HG02973 (cell line): ENCODE results near the gene NEURL1B.
"Not testable (repeated sequence)": the region's sequence is repeated elsewhere in the genome, so short reads cannot be mapped to it uniquely, and the experiment has no call there.

Experiments
- ATAC-seq: cut with Tn5 transposase; IDR thresholded peaks from one replicate; pipeline ENCODE4 v1.9.1; 2021; ENCODE audit warnings: moderate library complexity; ENCODE audit not compliant: unreplicated experiment

NEURL1B gene, protein sequence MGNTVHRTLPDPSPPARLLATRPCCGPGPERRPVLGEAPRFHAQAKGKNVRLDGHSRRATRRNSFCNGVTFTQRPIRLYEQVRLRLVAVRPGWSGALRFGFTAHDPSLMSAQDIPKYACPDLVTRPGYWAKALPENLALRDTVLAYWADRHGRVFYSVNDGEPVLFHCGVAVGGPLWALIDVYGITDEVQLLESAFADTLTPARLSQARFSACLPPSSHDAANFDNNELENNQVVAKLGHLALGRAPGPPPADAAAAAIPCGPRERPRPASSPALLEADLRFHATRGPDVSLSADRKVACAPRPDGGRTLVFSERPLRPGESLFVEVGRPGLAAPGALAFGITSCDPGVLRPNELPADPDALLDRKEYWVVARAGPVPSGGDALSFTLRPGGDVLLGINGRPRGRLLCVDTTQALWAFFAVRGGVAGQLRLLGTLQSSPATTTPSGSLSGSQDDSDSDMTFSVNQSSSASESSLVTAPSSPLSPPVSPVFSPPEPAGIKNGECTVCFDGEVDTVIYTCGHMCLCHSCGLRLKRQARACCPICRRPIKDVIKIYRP

DNA sequence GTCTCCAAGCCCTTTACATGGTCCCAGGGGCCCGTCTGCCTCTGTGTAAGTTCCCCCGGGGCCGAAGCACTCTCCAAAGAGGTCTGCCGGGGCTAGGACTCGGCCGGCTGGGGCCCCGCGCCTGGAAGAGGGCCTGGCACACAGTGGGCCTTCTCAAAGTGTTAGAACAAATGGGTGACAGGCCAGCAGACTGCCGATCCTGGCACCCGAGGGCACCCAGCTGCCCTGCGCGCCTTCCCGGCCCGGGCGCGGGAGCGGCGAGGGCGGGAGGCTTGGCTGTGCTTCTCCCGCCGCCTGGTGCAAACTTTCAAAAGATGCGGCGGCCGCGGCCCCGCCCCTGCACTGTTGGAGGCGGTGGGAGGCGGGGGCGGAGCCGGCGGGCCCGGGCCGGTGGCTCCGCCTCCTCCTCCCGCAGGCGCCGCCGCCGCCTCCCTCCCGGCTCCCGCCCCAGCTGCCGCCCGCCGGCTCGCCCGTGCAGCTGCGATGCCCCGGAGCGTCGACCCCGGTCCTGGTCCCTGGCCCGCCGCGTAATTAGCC, at the start of gene NEURL1B:
NEURL1B (plus strand) TSS at position 442 of the 537 bp plus-strand sequence. CDS start 144 bp downstream, outside the sequence.
- peak; percentile 49 for ATAC-seq

DNA sequence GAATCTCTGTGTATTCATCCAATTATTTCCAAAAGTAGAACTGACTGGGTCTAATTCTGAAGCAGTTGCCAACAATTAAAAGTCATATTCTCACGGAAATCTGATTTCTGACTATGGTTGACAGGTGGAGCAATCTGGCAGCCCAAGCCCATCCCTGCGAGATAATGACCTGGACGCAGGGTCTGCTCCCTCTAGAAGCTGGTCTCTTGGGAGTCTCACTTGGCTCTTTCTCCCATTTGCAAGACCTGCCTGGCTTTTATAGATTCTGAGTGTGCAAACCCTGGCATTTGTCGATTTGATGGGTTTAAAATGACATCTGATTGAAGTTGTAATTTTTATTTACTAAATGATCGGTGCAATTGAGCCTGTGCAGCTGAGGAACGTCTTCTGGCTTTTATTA, 49.4 kb upstream of the NEURL1B start:
- ATAC-seq, result no peak

DNA sequence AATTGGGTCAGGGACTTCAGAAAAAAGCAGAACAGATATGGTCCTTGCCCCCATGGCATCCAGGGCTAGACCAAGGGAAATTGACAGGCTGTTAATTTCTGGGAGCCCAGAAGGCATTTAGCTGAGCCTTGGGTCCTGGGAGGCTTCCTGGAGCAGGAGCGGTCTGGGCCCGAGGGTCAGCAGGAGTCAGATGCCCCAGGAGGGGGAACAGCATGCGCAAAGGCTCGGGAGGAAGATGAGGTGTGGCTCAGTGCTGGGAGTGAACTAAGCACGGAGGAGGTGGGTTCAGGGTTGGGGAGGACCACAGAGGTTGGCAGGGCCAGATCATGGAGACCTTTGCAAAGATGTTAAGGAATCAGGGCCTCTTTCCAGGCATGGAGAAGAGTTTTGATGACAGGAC, 48.2 kb upstream of the NEURL1B start:
- no peak for ATAC-seq

DNA sequence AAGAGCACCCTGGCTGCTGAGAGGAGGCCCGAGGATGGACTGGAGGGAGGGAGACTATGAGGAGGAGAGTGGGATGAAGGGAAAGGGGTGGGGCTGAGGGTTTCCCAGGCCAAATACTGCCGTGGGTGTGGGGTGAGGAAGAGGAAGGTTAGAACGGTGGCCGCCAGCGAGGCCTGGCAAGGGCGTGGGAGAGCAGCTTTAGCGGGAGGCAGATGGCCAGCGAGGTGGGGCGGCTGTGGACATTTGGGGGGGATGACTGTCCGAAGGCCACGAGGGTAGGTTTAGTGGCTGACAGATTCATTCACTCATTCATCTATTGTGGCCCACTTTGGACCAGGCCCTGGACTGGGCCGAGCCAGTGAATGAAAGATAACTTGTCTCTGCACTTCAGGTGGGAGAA, 47.8 kb upstream of the NEURL1B start:
- ATAC-seq, result no peak

DNA sequence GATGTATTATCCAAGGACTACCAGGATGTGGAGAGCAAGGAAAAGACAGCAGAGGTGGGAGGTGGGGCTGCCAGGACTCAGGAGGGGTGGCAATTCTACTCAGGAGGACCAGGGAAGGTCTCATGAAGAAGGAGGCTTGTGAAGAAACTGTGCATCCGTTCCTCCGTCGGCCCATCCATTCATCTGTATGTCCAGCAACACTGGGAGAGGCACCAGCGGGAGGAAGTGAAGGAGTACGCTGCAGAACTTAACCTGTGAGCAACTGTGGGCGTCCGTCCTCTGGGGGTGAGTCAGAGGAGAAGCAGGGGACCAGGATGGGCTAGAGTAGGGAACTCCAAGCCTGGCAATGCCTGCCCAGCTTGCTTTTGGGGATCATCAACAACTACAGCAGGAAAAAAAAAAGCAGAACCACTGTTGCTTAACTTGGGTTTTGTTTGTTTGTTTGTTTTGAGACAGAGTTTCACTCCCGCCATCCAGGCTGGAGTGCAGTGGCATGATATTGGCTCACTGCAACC, 47.3 kb upstream of the NEURL1B start:
- ATAC-seq, result no peak

DNA sequence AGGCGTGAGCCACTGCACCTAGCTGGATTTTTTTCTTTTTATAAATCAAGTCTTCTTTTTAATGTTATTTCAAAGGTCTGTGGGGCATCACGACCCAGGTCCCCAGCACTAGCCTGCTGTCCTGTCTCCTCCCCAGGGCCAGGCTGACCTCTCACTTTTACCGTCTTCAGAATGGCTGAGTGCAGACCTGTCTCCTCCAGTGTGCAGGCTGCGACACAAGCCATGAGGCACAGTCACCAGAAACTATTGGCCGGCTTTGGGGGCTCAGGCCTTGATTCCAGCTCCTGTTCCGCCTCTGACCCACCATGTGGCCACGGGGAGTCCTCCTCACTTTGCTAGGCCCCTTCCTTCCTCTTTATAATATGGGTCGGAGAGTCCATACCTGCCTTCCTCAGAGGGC, 46.6 kb upstream of the NEURL1B start:
- ATAC-seq, result no peak

DNA sequence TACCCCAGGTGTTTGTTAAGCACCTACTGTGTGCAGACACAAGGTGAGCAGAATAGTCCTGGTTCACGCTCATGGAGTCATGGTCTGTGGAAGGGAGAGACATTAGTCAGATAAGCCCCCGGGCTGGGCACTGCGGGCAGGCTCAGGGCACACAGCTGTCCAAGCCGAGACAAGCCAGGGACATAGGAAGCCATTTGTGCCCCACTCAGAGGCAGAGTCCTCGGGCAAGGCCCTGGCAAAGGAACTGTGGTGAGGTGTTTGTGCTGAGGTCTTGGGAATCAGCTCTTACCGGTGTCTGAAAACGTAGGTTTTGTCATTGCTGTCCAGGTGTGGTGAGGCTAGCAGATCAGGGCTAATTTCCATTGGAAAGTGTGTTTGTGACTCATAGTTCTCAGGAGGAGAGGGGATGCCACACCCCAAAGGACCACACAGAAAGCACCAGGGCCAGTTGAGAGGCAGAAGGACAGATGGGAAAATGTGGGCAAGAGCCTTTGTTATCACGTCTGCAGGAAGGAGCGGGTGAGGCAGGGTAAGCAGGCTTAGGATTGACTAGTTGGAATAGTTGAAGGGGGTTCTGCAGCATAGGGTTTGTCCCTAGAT, 46.1 kb upstream of the NEURL1B start:
- no peak for ATAC-seq

DNA sequence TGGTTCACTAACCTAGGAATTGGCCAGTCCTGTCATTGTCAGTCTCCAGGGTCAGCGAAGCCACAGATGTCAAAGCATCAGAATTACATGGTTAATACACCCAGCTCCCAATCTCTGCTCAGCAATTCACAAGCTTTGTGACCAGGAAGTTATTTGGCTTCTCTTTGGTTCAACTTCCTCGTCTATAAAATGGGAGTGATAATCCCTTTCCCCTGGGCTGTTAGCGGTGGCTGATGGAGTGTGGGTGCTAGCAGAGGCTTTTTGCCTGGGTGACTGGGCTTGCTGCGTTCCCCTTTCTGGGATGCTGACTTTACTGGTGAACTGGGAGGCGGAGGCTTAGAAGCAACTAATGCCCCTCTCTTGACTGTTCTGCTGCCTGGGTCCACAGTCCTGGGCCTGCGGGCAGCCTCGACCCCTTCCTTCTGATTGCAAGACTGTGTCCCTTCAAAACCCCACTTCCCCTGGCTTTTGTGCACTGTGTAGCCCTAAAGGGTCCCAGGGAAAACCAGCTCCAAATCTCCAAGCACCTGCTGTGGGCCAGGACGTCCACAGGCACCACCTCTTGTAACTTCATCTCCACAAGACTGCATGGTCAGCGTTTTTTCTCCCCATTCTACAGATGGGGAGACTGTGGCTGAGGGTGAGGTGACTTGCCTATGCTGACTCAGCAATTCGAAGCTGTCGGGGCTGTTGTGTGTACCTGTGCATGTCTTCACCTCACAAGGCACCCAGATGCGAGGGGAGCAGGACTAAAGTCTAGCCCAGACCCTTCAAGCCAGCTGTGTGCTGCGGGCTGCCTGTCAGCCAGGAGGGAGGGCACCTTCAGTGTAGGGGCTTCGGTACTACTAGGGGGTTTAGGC, 45.2 kb upstream of the NEURL1B start:
- ATAC-seq, result no peak

DNA sequence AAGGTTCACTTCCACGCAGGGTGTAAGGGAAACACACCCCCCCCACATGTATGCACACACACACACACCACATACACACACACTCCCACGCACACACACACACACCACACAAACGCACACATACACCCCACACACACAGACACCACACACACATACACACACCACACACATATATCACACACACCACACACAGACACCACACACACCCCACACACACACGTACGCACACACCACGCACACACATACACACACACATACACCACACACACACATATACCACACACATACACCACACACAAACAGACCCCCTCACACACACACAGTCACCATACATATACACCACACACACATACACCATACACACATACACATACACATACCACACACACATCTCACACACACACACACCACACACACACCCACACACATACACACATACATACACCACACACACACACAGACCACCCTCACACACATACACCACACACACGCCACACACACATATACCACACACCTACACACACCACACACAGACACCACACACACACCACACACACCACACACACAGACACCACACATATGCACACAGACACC, 44.3 kb upstream of the NEURL1B start:
- ATAC-seq, result no peak

DNA sequence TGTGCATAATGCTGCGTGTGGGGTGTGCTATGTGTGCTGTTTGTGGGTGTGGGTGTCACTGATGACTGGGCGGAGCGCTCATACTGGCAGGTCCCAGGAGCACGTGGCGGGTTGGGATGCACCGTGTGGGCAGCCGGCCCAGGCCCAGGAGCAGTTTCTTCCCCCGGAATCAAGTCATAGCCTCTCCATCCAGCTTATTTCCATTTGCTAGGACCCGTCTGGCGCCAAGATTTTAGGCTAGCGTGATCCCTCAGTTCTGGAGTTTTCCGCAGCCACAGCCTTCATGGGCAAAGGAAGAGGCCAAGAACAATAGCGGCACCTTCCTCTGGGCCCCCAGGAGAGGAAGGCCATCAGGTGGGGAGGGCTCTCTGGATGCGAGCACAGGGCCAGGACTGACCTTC, 43.3 kb upstream of the NEURL1B start:
- ATAC-seq, result no peak

DNA sequence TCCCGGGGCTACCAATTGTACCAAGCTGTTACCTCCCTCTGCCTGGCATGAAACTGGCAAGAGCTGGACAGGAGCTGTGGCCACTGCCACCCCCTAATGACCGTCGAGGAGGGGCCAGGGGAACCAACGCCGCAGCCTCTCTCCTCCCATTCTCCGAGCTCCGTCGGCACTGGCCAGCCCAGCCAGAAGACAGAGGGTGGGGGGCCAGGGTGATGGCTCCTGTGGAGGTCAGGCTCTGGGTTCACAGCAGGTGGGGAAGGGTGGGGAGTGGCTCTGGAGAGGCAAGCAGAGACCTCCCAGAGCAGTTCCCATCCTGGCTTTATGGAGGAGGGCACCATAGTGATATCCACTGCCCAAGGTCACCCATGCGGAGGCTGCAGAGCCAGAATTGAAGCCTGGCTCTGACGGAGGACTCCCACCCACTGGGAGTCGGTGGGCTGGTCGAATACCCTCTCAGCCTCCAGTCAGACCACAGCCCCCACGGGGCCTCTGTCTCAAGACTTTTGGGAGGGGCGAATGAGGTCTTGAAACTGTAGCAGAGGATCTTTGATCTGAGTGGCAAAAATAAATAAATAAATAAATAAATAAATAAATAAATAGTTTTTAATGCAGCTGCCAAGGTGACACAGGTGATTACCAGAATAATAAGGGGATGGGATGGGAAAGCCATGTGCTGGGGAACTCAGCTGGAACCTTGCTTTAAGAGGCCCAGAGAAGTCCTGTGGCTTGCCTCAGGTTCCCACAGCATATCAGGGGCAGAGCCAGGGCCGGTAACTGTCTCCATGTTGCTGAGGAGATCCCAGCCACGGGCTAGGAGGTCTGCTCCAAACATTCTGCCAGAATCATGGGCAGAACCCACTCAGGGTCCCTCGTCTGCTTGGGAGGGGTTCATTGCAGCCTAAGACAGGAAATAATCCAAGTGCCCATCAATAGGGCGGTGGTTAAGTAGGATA, 42.5 kb upstream of the NEURL1B start:
- ATAC-seq, result no peak

DNA sequence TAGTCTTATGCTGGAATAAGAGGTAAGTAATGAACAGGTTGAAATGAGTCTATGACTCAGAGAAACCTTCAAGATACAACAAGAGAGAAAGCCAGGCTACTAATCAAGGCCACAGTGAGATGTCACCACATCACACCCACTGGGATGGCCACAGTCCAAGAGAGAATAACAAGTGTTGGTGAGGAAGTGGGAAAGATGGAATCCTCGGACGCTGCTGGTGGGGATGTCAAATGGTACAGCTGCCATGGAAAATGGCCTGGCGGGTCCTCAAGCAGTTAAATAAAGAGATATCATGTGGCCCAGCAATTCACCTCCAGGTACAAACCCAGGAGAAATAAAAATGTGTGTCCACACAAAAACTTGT, 41.9 kb upstream of the NEURL1B start:
- ATAC-seq, result no peak

DNA sequence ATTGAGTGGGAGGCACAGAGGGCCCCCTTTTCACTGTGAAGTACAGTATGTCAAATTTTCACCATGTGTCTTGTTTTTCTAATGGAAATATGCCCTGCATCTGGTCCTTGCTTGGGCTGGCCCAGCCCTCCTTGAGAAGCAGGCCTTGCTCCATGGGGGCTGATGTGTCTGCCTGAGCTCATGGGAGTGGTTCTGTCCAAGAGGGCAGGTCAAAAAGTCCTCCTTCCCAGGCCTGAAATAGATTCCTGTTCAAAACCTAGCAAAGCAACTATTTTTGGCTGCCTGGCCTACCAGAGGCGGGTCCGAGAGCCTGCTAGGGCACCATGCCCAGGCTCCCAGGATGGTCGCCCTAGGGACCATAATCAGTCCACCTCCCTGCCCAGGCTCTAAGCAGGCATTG, 40.5 kb upstream of the NEURL1B start:
- ATAC-seq, result no peak

DNA sequence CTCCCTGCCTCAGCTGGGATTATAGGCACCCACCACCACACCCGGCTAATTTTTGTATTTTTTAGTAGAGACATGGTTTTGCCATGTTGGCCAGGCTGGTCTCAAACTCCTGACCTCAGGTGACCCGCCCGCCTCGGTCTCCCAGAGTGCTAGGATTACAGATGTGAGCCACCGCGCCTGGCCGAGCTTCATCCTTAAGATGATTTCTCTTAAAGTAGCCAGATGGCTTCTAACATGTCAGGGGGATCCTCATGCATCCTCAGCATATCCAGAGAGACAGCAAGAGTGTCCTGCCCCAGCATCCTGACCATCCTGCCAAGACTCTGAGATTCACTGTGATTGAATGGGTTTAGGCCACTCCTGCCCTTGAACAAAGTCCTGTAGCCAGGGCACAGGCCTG, 39.5 kb upstream of the NEURL1B start:
- not testable (repeated sequence) for ATAC-seq

DNA sequence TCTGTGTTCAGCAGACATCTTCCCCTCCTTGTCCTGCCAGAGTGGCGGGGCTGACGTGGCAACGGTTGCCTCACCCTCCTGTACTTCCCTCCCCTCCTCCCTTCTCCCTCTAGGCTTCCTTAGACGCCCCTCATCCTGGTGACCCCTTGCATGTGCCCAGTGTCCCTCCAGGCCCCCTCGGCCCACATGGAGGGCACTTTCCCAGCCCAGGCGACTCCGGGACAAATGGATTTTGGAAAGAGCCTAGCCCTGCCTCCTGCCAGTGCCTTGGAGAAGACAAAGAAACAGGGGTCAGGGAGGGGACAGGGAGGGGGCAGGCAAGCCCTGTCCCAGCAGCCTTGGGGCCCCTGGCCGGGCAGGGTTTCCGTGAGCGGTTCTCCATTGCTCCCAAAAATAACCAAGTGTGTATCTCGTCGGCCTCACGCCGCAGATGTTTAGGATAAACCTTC, 38.3 kb upstream of the NEURL1B start:
- no peak for ATAC-seq

DNA sequence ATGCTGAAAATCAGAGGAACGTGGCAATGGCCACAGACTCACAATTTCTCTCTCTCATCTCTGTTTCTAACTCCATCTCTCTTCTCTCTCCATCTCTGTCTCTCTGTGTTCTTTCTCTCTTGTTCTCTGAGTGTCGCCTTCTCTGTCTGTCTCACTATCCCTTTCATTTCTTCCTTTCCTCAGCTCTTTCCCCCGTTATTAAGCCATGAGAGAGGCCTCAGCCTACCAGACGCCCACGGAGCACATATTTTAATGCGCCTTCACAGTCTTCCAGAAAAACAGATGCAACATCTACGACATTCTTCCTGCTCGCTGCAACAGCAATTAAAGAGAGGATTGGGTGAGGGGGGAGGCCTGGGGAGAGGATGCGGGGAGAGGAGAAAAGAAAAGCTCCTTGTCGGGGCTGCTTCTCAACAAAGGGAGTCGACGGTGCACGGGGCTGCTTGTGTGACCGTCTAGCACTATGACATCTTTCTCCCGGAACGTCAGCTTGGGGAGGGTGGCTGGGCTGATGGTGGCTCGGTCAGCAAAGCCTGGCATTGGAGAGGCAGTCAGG, 37.7 kb upstream of the NEURL1B start:
- ATAC-seq, result no peak

DNA sequence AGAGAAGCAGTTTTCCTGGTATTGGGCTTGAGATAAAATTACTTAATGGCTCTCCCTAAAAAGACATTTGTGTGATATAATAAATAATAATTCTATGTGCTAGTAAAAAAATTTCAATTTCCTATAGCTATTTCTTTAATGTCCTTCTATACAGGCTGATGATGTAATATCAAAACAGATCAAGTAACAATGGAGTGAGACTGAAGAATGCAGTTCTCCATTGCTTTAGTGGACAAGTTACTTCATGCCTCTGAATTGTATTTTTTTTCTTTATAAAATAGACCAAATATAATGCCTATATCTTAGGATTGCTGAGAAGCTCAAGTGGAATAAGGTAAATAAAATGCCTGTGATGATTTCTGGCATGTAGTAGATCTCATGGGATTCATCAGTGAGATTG, 35.6 kb upstream of the NEURL1B start:
- no peak for ATAC-seq

DNA sequence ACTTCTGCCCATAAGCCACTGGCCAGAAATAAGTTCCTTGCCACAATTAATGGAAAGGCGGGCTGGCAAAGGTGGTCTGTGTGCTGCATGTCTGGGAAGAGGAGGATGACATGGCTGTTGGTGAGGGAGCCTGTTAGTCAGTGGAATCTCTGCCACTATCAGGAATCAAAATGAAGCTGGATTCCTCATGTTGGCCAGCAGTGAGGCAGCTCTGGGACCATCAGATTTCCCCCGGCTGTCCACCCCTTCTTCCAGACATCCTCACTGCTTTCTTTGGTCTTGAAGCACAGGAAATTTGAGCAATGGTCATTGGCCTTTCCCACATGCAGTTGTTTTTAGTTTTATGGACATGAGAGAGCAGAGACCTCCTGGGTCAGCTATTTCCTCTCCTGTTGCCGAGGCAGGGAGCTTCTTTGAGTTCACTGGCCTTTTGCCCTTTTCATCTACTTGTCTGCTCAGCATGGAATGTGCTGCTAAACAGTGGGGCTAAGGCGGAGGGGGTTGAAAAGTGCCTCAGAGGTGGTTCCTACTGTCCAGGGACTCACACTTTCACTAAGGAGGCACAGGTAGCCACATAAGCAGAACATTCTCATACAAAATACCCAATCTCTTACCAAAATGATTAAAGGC, 34.8 kb upstream of the NEURL1B start:
- ATAC-seq, result no peak
